Right kidney (tissue), 9 donors: ENCODE results near the gene OSBPL3.
"Not testable (repeated sequence)": the region's sequence is repeated elsewhere in the genome, so short reads cannot be mapped to it uniquely, and the experiment has no call there.

Source experiments
- DNase-seq: peaks from one replicate; pipeline ENCODE4 v3.0.0-alpha.2; 2016
- long read RNA-seq, 8 donors: transcript quantifications; one replicate each; lab custom pipeline, GENCODE V29; 2026

The OSBPL3 gene
- long read RNA-seq, donor 1: 0 reads
- long read RNA-seq, donor 2: 0 reads
- long read RNA-seq, donor 3: 0 reads
- long read RNA-seq, donor 4: 0 reads
- long read RNA-seq, donor 5: 0 reads
- long read RNA-seq, donor 6, full-length matches to known transcripts: 1 of 1 reads
- long read RNA-seq, donor 6, partial matches to known transcripts: 0 of 1 reads
- long read RNA-seq, donor 6, other reads (novel, unspliced or antisense): 0 of 1 reads
- long read RNA-seq, donor 7: 0 reads
- long read RNA-seq, donor 8: 0 reads

GRCh38 chr7:24979863-24980533, at the start of gene OSBPL3:
TSS of gene OSBPL3 (minus strand) at chr7:24980178. CDS start at chr7:24892472, 87,706 bp downstream.
- peak; percentile 94 for DNase-seq

- DNase-seq: no peak
Measured at GRCh38 chr7:25029075-25029474, 49.1 kb upstream of the OSBPL3 start.

- DNase-seq: peak; percentile 12
Measured at GRCh38 chr7:25028370-25029021, 48.5 kb upstream of the OSBPL3 start.

- DNase-seq: no peak
Measured at GRCh38 chr7:25026156-25026555, 46.2 kb upstream of the OSBPL3 start.

GRCh38 chr7:25025218-25025671, 45.3 kb upstream of the OSBPL3 start:
- no peak for DNase-seq

- no peak for DNase-seq
Measured at GRCh38 chr7:25024066-25024465, 44.1 kb upstream of the OSBPL3 start.

GRCh38 chr7:25017671-25018070, 37.7 kb upstream of the OSBPL3 start:
- not testable (repeated sequence) for DNase-seq

GRCh38 chr7:25014756-25015155, 34.8 kb upstream of the OSBPL3 start:
- no peak for DNase-seq

GRCh38 chr7:25012710-25013109, 32.7 kb upstream of the OSBPL3 start:
- DNase-seq: not testable (repeated sequence)

GRCh38 chr7:25012254-25012653, 32.3 kb upstream of the OSBPL3 start:
- no peak for DNase-seq

- DNase-seq: no peak
Measured at GRCh38 chr7:25009257-25009656, 29.3 kb upstream of the OSBPL3 start.

GRCh38 chr7:25007668-25008067, 27.7 kb upstream of the OSBPL3 start:
- no peak for DNase-seq

GRCh38 chr7:25006276-25006675, 26.3 kb upstream of the OSBPL3 start:
- no peak for DNase-seq

GRCh38 chr7:25005658-25006057, 25.7 kb upstream of the OSBPL3 start:
- no peak for DNase-seq

GRCh38 chr7:25002786-25003185, 22.8 kb upstream of the OSBPL3 start:
- DNase-seq: no peak

- no peak for DNase-seq
Measured at GRCh38 chr7:24995466-24995865, 15.5 kb upstream of the OSBPL3 start.

GRCh38 chr7:24992314-24992713, 12.3 kb upstream of the OSBPL3 start:
- no peak for DNase-seq

GRCh38 chr7:24991353-24991752, 11.4 kb upstream of the OSBPL3 start:
- no peak for DNase-seq

GRCh38 chr7:24987331-24987842, 7.4 kb upstream of the OSBPL3 start:
- no peak for DNase-seq

- no peak for DNase-seq
Measured at GRCh38 chr7:24982917-24983316, 2.9 kb upstream of the OSBPL3 start.

GRCh38 chr7:24981171-24981951, 1.4 kb upstream of the OSBPL3 start:
- DNase-seq: peak; percentile 74

- DNase-seq: peak; percentile 88
Measured at GRCh38 chr7:24980534-24981170, 674 bp upstream of the OSBPL3 start.
